H9 (cell line): Measurements from ENCODE around the gene RCAN1. TPM values are rescaled to one million over a fixed set of nuclear protein-coding genes. Genes with fewer than 3 reads are reported as not detected.

Experiments used
- DNase-seq: peaks from one replicate; pipeline ENCODE4 v3.0.0-alpha.2; 2017
- H2AFZ ChIP-seq: one replicate; pipeline ENCODE4 v1.6.1; 2013; ENCODE audit warnings: mild to moderate bottlenecking, low read length, control low read depth, moderate library complexity
- H2AK5ac ChIP-seq: 2 replicates; pipeline ENCODE4 v1.6.1; 2013; ENCODE audit warnings: low read length, control low read depth, mixed read lengths; ENCODE audit not compliant: insufficient read length
- H2BK120ac ChIP-seq: one replicate; pipeline ENCODE4 v1.6.1; 2013; ENCODE audit warnings: low read depth, mild to moderate bottlenecking, low read length, control low read depth, inconsistent platforms; ENCODE audit not compliant: poor library complexity, severe bottlenecking
- H2BK12ac ChIP-seq: 2 replicates; pipeline ENCODE4 v1.6.1; 2013; ENCODE audit warnings: low read length, control low read depth, mixed read lengths, low read depth; ENCODE audit not compliant: insufficient read length
- H2BK15ac ChIP-seq: 2 replicates; pipeline ENCODE4 v1.6.1; 2013; ENCODE audit warnings: low read depth, low read length, control low read depth
- H2BK20ac ChIP-seq: one replicate; pipeline ENCODE4 v1.6.1; 2013; ENCODE audit warnings: low read depth, mild to moderate bottlenecking, low read length, control low read depth, inconsistent platforms; ENCODE audit not compliant: poor library complexity, severe bottlenecking
- H2BK5ac ChIP-seq: 2 replicates; pipeline ENCODE4 v1.6.1; 2013; ENCODE audit warnings: low read length, control low read depth, mixed read lengths; ENCODE audit not compliant: insufficient read length
- H3K14ac ChIP-seq: 2 replicates; pipeline ENCODE4 v1.6.1; 2013; ENCODE audit warnings: low read length, control low read depth; ENCODE audit not compliant: insufficient read depth
- H3K18ac ChIP-seq: 2 replicates; pipeline ENCODE4 v1.6.1; 2013; ENCODE audit warnings: low read depth, mild to moderate bottlenecking, mixed read lengths, low read length, control low read depth; ENCODE audit not compliant: insufficient read length
- H3K23ac ChIP-seq: 2 replicates; pipeline ENCODE4 v1.6.1; 2013; ENCODE audit warnings: low read length, control low read depth, mixed read lengths, low read depth; ENCODE audit not compliant: insufficient read length
- H3K23me2 ChIP-seq: 2 replicates; pipeline ENCODE4 v1.6.1; 2013; ENCODE audit warnings: low read depth, mild to moderate bottlenecking, mixed read lengths, low read length, control low read depth; ENCODE audit not compliant: insufficient read length, poor library complexity, severe bottlenecking
- H3K27ac ChIP-seq: 2 replicates; pipeline ENCODE4 v1.5.1; 2013; ENCODE audit warnings: low read length, control low read depth, mixed read lengths, low read depth; ENCODE audit not compliant: insufficient read length
- H3K27me3 ChIP-seq: 2 replicates; pipeline ENCODE4 v1.6.1; 2013; ENCODE audit warnings: low read length, control low read depth, inconsistent platforms; ENCODE audit not compliant: insufficient read depth
- H3K4ac ChIP-seq: 2 replicates; pipeline ENCODE4 v1.6.1; 2013; ENCODE audit warnings: low read depth, mild to moderate bottlenecking, control low read depth, inconsistent platforms, low read length, moderate library complexity
- H3K4me1 ChIP-seq: 2 replicates; pipeline ENCODE4 v1.6.1; 2013; ENCODE audit warnings: low read length, control low read depth, inconsistent platforms; ENCODE audit not compliant: insufficient read depth
- H3K4me2 ChIP-seq: 2 replicates; pipeline ENCODE4 v1.6.1; 2013; ENCODE audit warnings: low read length, control low read depth, mixed read lengths; ENCODE audit not compliant: insufficient read length, insufficient read depth
- H3K56ac ChIP-seq: 2 replicates; pipeline ENCODE4 v1.6.1; 2013; ENCODE audit warnings: low read depth, mild to moderate bottlenecking, mixed read lengths, low read length, control low read depth; ENCODE audit not compliant: insufficient read length
- H3K79me1 ChIP-seq: 2 replicates; pipeline ENCODE4 v1.6.1; 2013; ENCODE audit warnings: low read depth, mild to moderate bottlenecking, moderate library complexity, low read length, control low read depth, inconsistent platforms; ENCODE audit not compliant: insufficient read depth, poor library complexity, severe bottlenecking
- H3K79me2 ChIP-seq: 2 replicates; pipeline ENCODE4 v1.6.1; 2013; ENCODE audit warnings: low read length, control low read depth, inconsistent platforms; ENCODE audit not compliant: insufficient read depth
- H3K9ac ChIP-seq: 2 replicates; pipeline ENCODE4 v1.6.1; 2013; ENCODE audit warnings: low read length, control low read depth, mixed read lengths; ENCODE audit not compliant: insufficient read length; ENCODE audit errors: extremely low read depth
- H3K9me3 ChIP-seq: one replicate; pipeline ENCODE4 v1.6.1; 2013; ENCODE audit warnings: low read depth, low read length, inconsistent platforms; ENCODE audit not compliant: control insufficient read depth
- H3T11ph ChIP-seq: one replicate; pipeline ENCODE4 v1.6.1; 2013; ENCODE audit warnings: mild to moderate bottlenecking, low read length, control low read depth, inconsistent platforms
- H4K20me1 ChIP-seq: one replicate; pipeline ENCODE4 v1.6.1; 2013; ENCODE audit not compliant: control insufficient read depth, insufficient read length, insufficient read depth
- H4K5ac ChIP-seq: 2 replicates; pipeline ENCODE4 v1.6.1; 2013; ENCODE audit warnings: low read depth, mild to moderate bottlenecking, mixed read lengths, low read length, control low read depth; ENCODE audit not compliant: insufficient read length
- H4K8ac ChIP-seq: replicated peaks from 2 replicates; pipeline ENCODE4 v1.6.1; 2013; ENCODE audit warnings: low read length, control low read depth, mixed read lengths, low read depth; ENCODE audit not compliant: insufficient read length
- H4K91ac ChIP-seq: 2 replicates; pipeline ENCODE4 v1.6.1; 2013; ENCODE audit warnings: low read depth, mild to moderate bottlenecking, moderate library complexity, mixed read lengths, low read length, control low read depth; ENCODE audit not compliant: insufficient read length
- H3K27ac Mint-ChIP-seq, 3 experiments: 2 replicates in 2 of 3; 3 replicates in 1 of 3; pipeline ENCODE4 v1.8.0; 2020 to 2021; ENCODE audit warnings: mixed read lengths in 3 of 3, mild to moderate bottlenecking in 1 of 3, moderate library complexity in 1 of 3
- H3K27me3 Mint-ChIP-seq: 2 replicates; pipeline ENCODE4 v1.8.0; 2021; ENCODE audit warnings: low read depth, mild to moderate bottlenecking, moderate library complexity, mixed read lengths
- H3K36me3 Mint-ChIP-seq, 3 experiments: 2 replicates in 2 of 3; 3 replicates in 1 of 3; pipeline ENCODE4 v1.8.0; 2020 to 2021; ENCODE audit warnings: low read depth in 3 of 3, mixed read lengths in 3 of 3; ENCODE audit not compliant: insufficient read depth in 1 of 3
- H3K4me1 Mint-ChIP-seq, 2 experiments: 2 replicates each; pipeline ENCODE4 v1.8.0; 2020; ENCODE audit warnings: mixed read lengths in 2 of 2
- H3K4me3 Mint-ChIP-seq, 2 experiments: 2 replicates in 1 of 2; 3 replicates in 1 of 2; pipeline ENCODE4 v1.8.0; 2020 to 2021; ENCODE audit warnings: mild to moderate bottlenecking in 2 of 2, mixed read lengths in 2 of 2, moderate library complexity in 1 of 2
- H3K9me3 Mint-ChIP-seq, 2 experiments: 2 replicates in 1 of 2; 3 replicates in 1 of 2; pipeline ENCODE4 v1.8.0; 2020; ENCODE audit warnings: mild to moderate bottlenecking in 2 of 2, mixed read lengths in 2 of 2, moderate library complexity in 1 of 2
- WGBS: extraction: QIAGEN DNeasy Blood & Tissue Kit; methylation state at CpG from one replicate; pipeline ENCODE4 v1.1.7; 2013; ENCODE audit warnings: missing lambda C conversion rate, low lambda C conversion rate, mixed read lengths; ENCODE audit not compliant: insufficient read length; ENCODE audit errors: extremely low coverage; 5-methylcytosine and 5-hydroxymethylcytosine counted together
- total RNA-seq: library from RNA; stranded (reverse); gene quantifications from 2 replicates; pipeline ENCODE4 v1.2.1, GENCODE V29; 2021
- TF ChIP-seq, protein P1 (sequence below): fragments of 200-600 bp; sonication (generic); conservative IDR thresholded peaks from 3 replicates; pipeline ENCODE4 v1.8.0; 2021; ENCODE audit warnings: antibody characterized with exemption, mild to moderate bottlenecking

RCAN1 gene
- total RNA-seq, 1 experiment from 2014 or later: 7.0 TPM

DNA sequence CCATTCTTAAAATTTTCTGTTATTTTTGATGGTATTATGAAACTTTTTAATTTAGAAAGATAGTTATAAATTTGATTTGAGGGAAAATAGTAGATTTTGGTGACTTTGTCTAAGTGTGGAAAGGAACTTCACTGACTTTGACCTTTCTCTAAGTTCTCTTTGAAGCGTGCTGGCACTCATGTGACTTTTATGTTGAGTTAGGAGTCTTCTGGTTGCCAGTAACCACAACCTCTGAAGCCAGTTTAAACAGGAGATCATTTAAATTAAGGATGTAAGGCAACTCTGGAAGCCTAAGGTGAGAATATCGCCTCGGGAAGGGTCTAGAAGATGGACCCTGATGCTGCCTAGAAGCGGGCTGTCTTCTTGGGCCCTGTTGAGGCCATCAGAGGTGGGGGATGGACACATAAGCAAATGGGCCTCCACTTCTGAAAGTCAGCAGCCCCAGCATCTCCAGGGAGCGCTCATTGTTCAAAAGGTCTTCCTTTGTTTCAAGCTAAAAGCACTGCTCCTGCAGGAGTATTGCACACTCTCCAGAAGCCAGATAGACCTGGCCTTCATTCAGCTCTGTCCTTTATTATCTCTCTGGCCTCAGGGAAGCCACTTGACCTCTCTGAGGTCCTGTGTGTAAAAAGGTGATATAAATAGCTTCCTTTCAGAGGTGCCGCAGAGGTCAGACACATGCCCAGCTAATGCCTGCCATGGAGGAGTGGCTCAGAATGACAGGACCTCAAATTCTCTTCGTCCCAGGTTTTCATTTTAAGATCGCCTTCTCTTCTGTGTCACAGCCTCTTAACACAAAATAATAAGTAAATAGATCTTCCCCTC, 5.1 kb upstream of the RCAN1 start:
- no peak overlapping the region for H2AFZ ChIP-seq
- no peak overlapping the region for H3K14ac ChIP-seq
- Mint-ChIP-seq H3K4me3 (no peak overlapping the region), H3K27ac (no peak overlapping the region), H3K9me3 (no peaks in the 10 kb centered on the region), H3K4me1 (peaks cover 0 to 2% of the 10 kb centered on the region in 2 experiments; a peak in 2 of 4 replicates), H3K27me3 (peaks cover 16% of the 10 kb centered on the region), H3K36me3 (no peaks in the 10 kb centered on the region; a peak in 1 of 7 replicates)
- H4K20me1 ChIP-seq: no peaks in the 10 kb centered on the region
- no peak overlapping the region for H2BK15ac ChIP-seq
- H3K27ac ChIP-seq: no peak overlapping the region
- no peak overlapping the region for H2BK20ac ChIP-seq
- no peak for DNase-seq
- H3K23ac ChIP-seq: no peak overlapping the region
- H2BK12ac ChIP-seq: no peak overlapping the region
- H3K56ac ChIP-seq: no peak overlapping the region
- H3K23me2 ChIP-seq: no peaks in the 10 kb centered on the region
- no peaks in the 10 kb centered on the region for H3K4me1 ChIP-seq
- WGBS: no CpG with 5 or more reads among the region's 8 CpGs
- no peak overlapping the region for H2AK5ac ChIP-seq
- no peak overlapping the region for H4K91ac ChIP-seq
- H3K79me1 ChIP-seq: no peaks in the 10 kb centered on the region
- H3K4ac ChIP-seq: no peak overlapping the region
- no peak overlapping the region for H3T11ph ChIP-seq
- H3K9me3 ChIP-seq: no peaks in the 10 kb centered on the region
- no peak overlapping the region for H2BK5ac ChIP-seq
- no peaks in the 10 kb centered on the region for H3K79me2 ChIP-seq
- TF ChIP-seq, protein P1, sequence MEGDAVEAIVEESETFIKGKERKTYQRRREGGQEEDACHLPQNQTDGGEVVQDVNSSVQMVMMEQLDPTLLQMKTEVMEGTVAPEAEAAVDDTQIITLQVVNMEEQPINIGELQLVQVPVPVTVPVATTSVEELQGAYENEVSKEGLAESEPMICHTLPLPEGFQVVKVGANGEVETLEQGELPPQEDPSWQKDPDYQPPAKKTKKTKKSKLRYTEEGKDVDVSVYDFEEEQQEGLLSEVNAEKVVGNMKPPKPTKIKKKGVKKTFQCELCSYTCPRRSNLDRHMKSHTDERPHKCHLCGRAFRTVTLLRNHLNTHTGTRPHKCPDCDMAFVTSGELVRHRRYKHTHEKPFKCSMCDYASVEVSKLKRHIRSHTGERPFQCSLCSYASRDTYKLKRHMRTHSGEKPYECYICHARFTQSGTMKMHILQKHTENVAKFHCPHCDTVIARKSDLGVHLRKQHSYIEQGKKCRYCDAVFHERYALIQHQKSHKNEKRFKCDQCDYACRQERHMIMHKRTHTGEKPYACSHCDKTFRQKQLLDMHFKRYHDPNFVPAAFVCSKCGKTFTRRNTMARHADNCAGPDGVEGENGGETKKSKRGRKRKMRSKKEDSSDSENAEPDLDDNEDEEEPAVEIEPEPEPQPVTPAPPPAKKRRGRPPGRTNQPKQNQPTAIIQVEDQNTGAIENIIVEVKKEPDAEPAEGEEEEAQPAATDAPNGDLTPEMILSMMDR: no peak
- no peak overlapping the region for H3K9ac ChIP-seq
- no peak overlapping the region for H4K8ac ChIP-seq
- no peak overlapping the region for H3K18ac ChIP-seq
- no peak overlapping the region for H4K5ac ChIP-seq
- H2BK120ac ChIP-seq: no peak overlapping the region
- H3K27me3 ChIP-seq: no peaks in the 10 kb centered on the region
- H3K4me2 ChIP-seq: no peak overlapping the region
